GM12875 (cell line): ENCODE data around the gene UPF1.

Experiments
- H3K4me3 ChIP-seq: one replicate; pipeline ENCODE4 v1.5.1; 2011; ENCODE audit warnings: low read depth, low read length, control low read depth
- TF ChIP-seq, protein P1 (sequence below): IDR thresholded peaks from 2 replicates; pipeline ENCODE4 v1.5.1; 2011; ENCODE audit warnings: low read depth, mild to moderate bottlenecking, control low read depth, inconsistent platforms, low read length, moderate library complexity, borderline replicate concordance; ENCODE audit not compliant: insufficient read depth

Gene UPF1

GRCh38 chr19:18793144-18794028, 38.4 kb upstream of the UPF1 start:
- TF ChIP-seq, protein P1, sequence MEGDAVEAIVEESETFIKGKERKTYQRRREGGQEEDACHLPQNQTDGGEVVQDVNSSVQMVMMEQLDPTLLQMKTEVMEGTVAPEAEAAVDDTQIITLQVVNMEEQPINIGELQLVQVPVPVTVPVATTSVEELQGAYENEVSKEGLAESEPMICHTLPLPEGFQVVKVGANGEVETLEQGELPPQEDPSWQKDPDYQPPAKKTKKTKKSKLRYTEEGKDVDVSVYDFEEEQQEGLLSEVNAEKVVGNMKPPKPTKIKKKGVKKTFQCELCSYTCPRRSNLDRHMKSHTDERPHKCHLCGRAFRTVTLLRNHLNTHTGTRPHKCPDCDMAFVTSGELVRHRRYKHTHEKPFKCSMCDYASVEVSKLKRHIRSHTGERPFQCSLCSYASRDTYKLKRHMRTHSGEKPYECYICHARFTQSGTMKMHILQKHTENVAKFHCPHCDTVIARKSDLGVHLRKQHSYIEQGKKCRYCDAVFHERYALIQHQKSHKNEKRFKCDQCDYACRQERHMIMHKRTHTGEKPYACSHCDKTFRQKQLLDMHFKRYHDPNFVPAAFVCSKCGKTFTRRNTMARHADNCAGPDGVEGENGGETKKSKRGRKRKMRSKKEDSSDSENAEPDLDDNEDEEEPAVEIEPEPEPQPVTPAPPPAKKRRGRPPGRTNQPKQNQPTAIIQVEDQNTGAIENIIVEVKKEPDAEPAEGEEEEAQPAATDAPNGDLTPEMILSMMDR, result no peak
- H3K4me3 ChIP-seq, result no peak overlapping the region

DNA sequence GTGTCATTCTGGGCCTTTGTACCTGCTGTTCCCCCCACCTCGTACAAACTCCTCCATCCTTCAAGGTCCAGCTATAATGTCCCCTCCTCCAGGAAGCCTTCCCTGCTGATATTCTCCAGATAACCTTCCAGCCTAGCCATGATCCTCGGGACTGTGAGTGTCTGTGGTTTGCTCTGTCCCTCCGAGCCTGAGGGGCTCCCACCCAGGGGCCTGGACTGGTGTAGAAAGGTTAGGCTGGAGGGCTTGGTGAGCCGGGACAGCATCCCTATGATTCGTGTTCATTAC, 37.8 kb upstream of the UPF1 start:
- no peak overlapping the region for H3K4me3 ChIP-seq
- TF ChIP-seq, protein P1, result no peak

- no peak overlapping the region for H3K4me3 ChIP-seq
- TF ChIP-seq, protein P1, result no peak
Measured at GRCh38 chr19:18794692-18795091, 37.1 kb upstream of the UPF1 start.

DNA sequence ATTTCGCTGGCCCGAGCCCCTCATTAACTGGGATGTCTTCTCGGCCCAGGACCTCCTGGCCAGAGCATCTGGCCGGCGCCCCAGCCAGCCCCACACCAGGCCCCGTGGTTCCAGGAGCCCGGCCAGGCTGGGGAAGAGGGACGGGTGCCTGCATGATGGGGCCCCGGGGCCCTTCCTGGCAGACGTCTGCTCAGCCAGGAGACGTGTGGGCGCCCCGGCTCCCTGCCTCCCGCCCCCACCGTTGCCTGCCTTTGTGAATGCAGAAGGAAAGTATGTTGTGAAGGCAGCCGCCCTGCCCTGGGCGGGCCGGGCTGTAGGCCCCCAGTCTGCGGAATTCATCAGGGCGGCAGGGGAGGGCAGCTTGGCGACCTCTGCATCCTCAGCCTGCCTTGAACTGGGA, 36.2 kb upstream of the UPF1 start:
- H3K4me3 ChIP-seq, result no peak overlapping the region
- TF ChIP-seq, protein P1, result no peak

- TF ChIP-seq, protein P1, result no peak
- no peak overlapping the region for H3K4me3 ChIP-seq
Measured at GRCh38 chr19:18796239-18796638, 35.5 kb upstream of the UPF1 start.

GRCh38 chr19:18798384-18799352, 33.1 kb upstream of the UPF1 start:
- no peak overlapping the region for H3K4me3 ChIP-seq
- TF ChIP-seq, protein P1, result no peak
